GM04504 (cell line): ENCODE data around the gene BANF1.
"Not testable (repeated sequence)": the region's sequence is repeated elsewhere in the genome, so short reads cannot be mapped to it uniquely, and the experiment has no call there.

Source experiments
- DNase-seq: peaks from one replicate; pipeline ENCODE4 v3.0.0-alpha.2; 2012; ENCODE audit warnings: low read depth

BANF1 gene

GRCh38 chr11:66011239-66011784, 9.0 kb downstream of the BANF1 start:
- peak; percentile 46 for DNase-seq

- DNase-seq, result no peak
Measured at GRCh38 chr11:66011785-66012303, 9.5 kb downstream of the BANF1 start, which contains the start of gene CST6. Gene CST6 (plus strand): TSS chr11:66012008. CDS start chr11:66012045, 37 bp downstream.

GRCh38 chr11:66012371-66012945, 10.2 kb downstream of the BANF1 start:
- DNase-seq, result no peak

GRCh38 chr11:66012946-66013761, 10.9 kb downstream of the BANF1 start:
- DNase-seq, result no peak

- DNase-seq, result no peak
Measured at GRCh38 chr11:66013762-66014100, 11.4 kb downstream of the BANF1 start.

- no peak for DNase-seq
Measured at GRCh38 chr11:66014804-66015453, 12.6 kb downstream of the BANF1 start.

GRCh38 chr11:66015454-66015881, 13.2 kb downstream of the BANF1 start:
- DNase-seq, result peak; percentile 26

GRCh38 chr11:66015936-66016792, 13.9 kb downstream of the BANF1 start:
- no peak for DNase-seq

GRCh38 chr11:66016793-66017177, 14.5 kb downstream of the BANF1 start:
- DNase-seq, result no peak

- DNase-seq, result no peak
Measured at GRCh38 chr11:66017321-66017720, 15.0 kb downstream of the BANF1 start.

GRCh38 chr11:66020212-66020611, 17.9 kb downstream of the BANF1 start:
- DNase-seq, result no peak

- peak; percentile 67 for DNase-seq
Measured at GRCh38 chr11:66020618-66021357, 18.5 kb downstream of the BANF1 start.

GRCh38 chr11:66022401-66023185, 20.3 kb downstream of the BANF1 start:
- DNase-seq, result peak; percentile 32

- DNase-seq, result not testable (repeated sequence)
Measured at GRCh38 chr11:66023186-66023440, 20.8 kb downstream of the BANF1 start.

- no peak for DNase-seq
Measured at GRCh38 chr11:66026017-66026529, 23.8 kb downstream of the BANF1 start, which contains the start of gene CATSPER1. Gene CATSPER1 (minus strand): TSS chr11:66026479. CDS start chr11:66026379, 100 bp downstream.

GRCh38 chr11:66032957-66033735, 30.8 kb downstream of the BANF1 start:
- no peak for DNase-seq

GRCh38 chr11:66035653-66036333, 33.5 kb downstream of the BANF1 start:
- DNase-seq, result no peak

GRCh38 chr11:66036334-66036710, 34.0 kb downstream of the BANF1 start:
- DNase-seq, result no peak

GRCh38 chr11:66037327-66037726, 35.0 kb downstream of the BANF1 start:
- no peak for DNase-seq
